Fibroblast of lung (primary cell): ENCODE measurements around the gene DLG5.

Experiments used
- EZH2 ChIP-seq: IDR thresholded peaks from 2 replicates; pipeline ENCODE4 v1.5.1; 2012; ENCODE audit warnings: low read length, control low read depth, mild to moderate bottlenecking; ENCODE audit errors: missing control alignments
- TF ChIP-seq, protein P1 (sequence below), 2 donors: IDR thresholded peaks in 1 of 2; conservative IDR thresholded peaks in 1 of 2; 1 replicate in 1 of 2; 2 replicates in 1 of 2; pipeline ENCODE4 v1.5.1; 2011 to 2012; ENCODE audit warnings: low read length in 2 of 2, control low read depth in 1 of 2, inconsistent platforms in 1 of 2, low read depth in 1 of 2, mild to moderate bottlenecking in 1 of 2

DNA sequence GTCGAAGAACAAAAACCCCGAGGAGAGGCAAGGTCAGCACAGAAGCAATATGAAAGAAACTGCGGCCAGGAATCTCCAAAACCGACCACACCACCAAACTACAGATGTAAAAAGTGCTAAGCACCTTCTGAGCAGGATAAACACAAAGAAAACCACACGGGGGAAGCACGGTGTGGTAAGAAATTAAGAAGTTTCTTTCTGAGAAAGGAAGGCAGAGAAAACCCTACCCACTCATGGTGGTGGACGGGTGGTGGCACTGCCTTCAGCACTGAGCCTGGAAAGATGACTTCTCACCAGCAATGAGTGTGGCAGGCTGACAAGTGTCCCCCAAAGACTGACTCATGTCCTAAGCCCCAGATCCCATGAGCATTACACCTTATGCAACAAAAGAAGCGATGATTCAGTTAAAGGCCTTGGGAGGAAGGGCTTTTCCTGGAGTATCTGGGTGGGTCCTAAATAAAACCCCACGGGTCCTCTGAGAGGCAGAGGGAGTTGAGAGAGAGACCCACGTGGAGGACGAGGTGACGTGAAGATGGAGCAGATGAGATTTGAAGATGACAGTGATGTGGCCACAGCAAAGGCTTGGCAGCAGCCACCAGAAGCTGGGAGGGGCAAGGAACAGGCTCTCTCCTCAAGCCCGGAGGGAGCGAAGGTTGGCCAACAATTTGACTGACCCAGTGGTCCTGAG is 124.9 kb downstream of the DLG5 start:
- TF ChIP-seq, protein P1, sequence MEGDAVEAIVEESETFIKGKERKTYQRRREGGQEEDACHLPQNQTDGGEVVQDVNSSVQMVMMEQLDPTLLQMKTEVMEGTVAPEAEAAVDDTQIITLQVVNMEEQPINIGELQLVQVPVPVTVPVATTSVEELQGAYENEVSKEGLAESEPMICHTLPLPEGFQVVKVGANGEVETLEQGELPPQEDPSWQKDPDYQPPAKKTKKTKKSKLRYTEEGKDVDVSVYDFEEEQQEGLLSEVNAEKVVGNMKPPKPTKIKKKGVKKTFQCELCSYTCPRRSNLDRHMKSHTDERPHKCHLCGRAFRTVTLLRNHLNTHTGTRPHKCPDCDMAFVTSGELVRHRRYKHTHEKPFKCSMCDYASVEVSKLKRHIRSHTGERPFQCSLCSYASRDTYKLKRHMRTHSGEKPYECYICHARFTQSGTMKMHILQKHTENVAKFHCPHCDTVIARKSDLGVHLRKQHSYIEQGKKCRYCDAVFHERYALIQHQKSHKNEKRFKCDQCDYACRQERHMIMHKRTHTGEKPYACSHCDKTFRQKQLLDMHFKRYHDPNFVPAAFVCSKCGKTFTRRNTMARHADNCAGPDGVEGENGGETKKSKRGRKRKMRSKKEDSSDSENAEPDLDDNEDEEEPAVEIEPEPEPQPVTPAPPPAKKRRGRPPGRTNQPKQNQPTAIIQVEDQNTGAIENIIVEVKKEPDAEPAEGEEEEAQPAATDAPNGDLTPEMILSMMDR (conservative IDR thresholded peaks at IDR 0.05 in 1 of 2, IDR thresholded peaks at IDR 0.05 in 1 of 2; ENCODE audit: low read depth in 1 of 2, low read length in 2 of 2) = no peak
- TF ChIP-seq EZH2 = no peak
